GM18498 (cell line): ENCODE measurements around the gene C19orf44.
"Not testable (repeated sequence)": the region's sequence is repeated elsewhere in the genome, so short reads cannot be mapped to it uniquely, and the experiment has no call there.

ENCODE experiments used
- ATAC-seq: cut with Tn5 transposase; IDR thresholded peaks from one replicate; pipeline ENCODE4 v1.9.1; 2021; ENCODE audit warnings: mild to moderate bottlenecking, moderate library complexity; ENCODE audit not compliant: unreplicated experiment

C19orf44 gene

GRCh38 chr19:16466802-16467427 is 29.3 kb upstream of the C19orf44 start:
- ATAC-seq = not testable (repeated sequence)

- ATAC-seq = no peak
These were observed 28.6 kb upstream of the C19orf44 start for GRCh38 chr19:16467581-16467980.

- no peak for ATAC-seq
These were observed 25.7 kb upstream of the C19orf44 start for GRCh38 chr19:16470541-16470910.

- peak; percentile 18 for ATAC-seq
These were observed 25.0 kb upstream of the C19orf44 start for GRCh38 chr19:16470911-16471811.

GRCh38 chr19:16472559-16472899 is 23.7 kb upstream of the C19orf44 start:
- ATAC-seq = not testable (repeated sequence)

GRCh38 chr19:16472992-16473391 is 23.2 kb upstream of the C19orf44 start:
- no peak for ATAC-seq

GRCh38 chr19:16473875-16474392 is 22.3 kb upstream of the C19orf44 start:
- ATAC-seq = no peak

GRCh38 chr19:16476401-16476800 is 19.8 kb upstream of the C19orf44 start:
- no peak for ATAC-seq

GRCh38 chr19:16477311-16477710 is 18.9 kb upstream of the C19orf44 start:
- ATAC-seq = no peak

- no peak for ATAC-seq
These were observed 13.4 kb upstream of the C19orf44 start for GRCh38 chr19:16482745-16483144.

- not testable (repeated sequence) for ATAC-seq
These were observed 9.7 kb upstream of the C19orf44 start for GRCh38 chr19:16486476-16486875.

- no peak for ATAC-seq
These were observed 404 bp downstream of the C19orf44 start for GRCh38 chr19:16496613-16496983.

- no peak for ATAC-seq
These were observed 848 bp downstream of the C19orf44 start for GRCh38 chr19:16497042-16497441.

- ATAC-seq = no peak
These were observed 1.6 kb downstream of the C19orf44 start for GRCh38 chr19:16497837-16498236.

GRCh38 chr19:16504271-16504670 is 8.1 kb downstream of the C19orf44 start:
- ATAC-seq = no peak

GRCh38 chr19:16506161-16506560 is 10.0 kb downstream of the C19orf44 start:
- not testable (repeated sequence) for ATAC-seq

- no peak for ATAC-seq
These were observed 10.8 kb downstream of the C19orf44 start for GRCh38 chr19:16506961-16507360.

- ATAC-seq = no peak
These were observed 12.4 kb downstream of the C19orf44 start for GRCh38 chr19:16508546-16508945.

- ATAC-seq = no peak
These were observed 13.2 kb downstream of the C19orf44 start for GRCh38 chr19:16509141-16510061.

- ATAC-seq = not testable (repeated sequence)
These were observed 16.4 kb downstream of the C19orf44 start for GRCh38 chr19:16512611-16513010.

GRCh38 chr19:16514383-16515019 is 18.3 kb downstream of the C19orf44 start:
- no peak for ATAC-seq
